Endothelial cell of hepatic sinusoid (primary cell): Measurements from ENCODE around the gene HEPHL1.

ENCODE experiments used
- in situ Hi-C: cut with HindIII; loops from 2 replicates; pipeline ENCODE4 v1.10.0; 2017; ENCODE audit warnings: low sequenced_read_pairs

The HEPHL1 gene

GRCh38 chr11:94017446-94017845 lies 3.7 kb upstream of the HEPHL1 start:
- in situ Hi-C loops, result no loop called here

GRCh38 chr11:94018721-94019120 lies 2.4 kb upstream of the HEPHL1 start:
- in situ Hi-C loops, result no loop called here

DNA sequence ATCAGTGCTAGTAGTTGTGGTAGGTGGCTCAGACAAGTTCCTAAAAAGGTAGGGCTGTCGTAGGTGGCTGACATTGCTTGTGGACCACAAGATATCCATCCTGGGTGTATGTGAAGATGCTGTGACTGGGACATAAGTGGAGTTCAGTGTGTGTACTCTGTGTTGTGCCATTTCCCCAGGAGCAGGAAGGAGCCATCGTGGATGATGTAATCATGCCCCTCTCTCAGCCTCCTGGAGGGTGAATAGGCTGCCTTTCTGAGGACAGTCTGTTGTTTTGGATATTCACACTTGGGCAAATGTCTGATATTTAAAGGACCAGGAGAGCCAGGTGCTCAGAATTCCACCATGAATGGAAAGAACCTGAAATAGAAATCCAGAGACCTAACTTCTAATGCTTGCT lies 2.7 kb downstream of the HEPHL1 start:
- in situ Hi-C loops, result no loop called here

DNA sequence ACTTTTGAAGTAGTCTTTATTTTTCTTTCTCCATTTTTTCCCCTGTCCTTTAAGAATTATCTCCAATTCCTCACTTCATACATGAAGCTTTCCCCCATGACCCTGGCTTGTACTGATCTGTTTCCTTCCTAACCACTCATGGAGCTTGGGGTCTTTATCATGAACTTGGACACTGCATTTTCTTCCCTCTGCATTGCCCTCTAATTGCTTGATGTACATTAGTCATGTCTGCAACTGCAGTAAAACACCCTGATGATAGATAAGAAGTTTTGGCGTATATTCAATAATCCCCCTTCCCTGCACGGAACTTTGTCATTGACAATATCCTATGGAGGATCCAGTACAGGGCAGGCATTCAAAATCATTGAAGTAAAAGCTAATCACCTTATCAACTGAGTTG lies 3.4 kb downstream of the HEPHL1 start:
- in situ Hi-C loops, result no loop called here

DNA sequence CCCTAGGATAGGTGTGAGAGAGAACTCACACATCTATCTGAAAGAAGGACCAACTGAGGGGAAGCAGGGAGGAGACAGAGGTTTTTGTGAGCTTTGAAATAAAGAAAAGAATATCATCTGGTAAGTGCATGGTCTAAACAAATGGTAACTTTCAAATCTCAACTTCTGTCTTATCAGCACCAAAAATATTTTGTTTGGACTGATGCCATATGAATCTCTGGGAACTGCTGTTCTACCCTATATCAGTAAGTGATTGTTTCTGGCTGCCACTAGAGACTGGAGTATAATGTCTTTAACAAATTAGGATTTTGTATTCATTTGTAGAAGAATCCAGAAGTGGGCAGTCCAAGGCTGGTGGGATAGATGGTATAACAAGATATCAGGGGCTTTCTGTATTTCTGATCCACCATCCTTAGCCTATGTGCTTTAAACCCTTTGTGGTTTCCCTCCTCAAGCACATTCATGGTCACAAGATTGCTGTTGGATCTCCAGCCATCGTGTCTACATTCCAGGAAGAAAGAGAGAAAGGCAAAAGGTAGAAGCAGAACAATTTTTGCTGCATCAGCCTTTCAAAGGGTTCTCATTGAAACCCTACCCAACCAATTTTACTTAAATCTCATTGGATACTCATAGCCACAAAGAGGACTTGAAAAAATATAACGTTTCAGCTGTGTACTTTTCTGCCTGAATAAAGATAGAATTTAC lies 4.7 kb downstream of the HEPHL1 start:
- in situ Hi-C loops, result no loop called here

DNA sequence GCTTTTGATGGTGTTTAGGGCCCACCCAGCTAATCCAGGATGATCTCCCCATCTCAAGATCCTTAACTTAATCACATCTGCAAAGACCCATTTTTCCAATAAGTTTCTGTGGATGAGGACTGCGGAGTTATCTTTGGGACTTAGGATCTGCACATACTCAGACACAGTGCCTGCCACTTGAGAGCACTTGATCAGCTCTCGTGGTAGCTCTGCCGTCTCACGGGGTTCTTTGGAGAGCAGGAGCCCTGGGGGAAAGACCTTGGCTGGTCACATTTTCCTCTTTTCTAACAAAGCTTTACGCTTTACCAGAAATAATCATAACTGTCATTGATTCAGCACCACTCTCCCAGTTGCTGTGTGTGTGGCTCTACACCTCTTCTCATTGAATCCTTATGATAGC lies 6.1 kb downstream of the HEPHL1 start:
- in situ Hi-C loops, result no loop called here

DNA sequence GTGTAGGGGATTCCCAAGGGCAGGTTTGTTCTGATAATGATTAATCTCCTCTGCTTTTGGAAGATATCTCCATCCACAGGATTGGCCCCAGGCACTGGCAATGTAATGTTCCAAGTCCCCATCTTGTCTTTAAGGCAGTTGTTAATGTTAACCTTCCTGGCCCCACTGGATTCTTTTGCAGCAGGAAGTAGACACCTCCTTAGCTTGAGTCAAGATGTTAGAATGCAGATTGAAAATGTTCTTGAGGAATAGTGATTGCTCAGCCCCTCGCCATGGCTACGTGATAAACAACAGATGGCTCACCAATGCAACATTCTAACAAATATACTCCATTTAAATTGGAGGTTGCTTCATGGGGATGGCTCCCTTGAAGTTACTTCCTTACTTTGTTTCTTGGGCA lies 7.3 kb downstream of the HEPHL1 start:
- in situ Hi-C loops, result no loop called here

GRCh38 chr11:94030059-94030458 lies 8.9 kb downstream of the HEPHL1 start:
- in situ Hi-C loops, result no loop called here

- in situ Hi-C loops, result no loop called here
These were observed 10.5 kb downstream of the HEPHL1 start for GRCh38 chr11:94031625-94032024.

DNA sequence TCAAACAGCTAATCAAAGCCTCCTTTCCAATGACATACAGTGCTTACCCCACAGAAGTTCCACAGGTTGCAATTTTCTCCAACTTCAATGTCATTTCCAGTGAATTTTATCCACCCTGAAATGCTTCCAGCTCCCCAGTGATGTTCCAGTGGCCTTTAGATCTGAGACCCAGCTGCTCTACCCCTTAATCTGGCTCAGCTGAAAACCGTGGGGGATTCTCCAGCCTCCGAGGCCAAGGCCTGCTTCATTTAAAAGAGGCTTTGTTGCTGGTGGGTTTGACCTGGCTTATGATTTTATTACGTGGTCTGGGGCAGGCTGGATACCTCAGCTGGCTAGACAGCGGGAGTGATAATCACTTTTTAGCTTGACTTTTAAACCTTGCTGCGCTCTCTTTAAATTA lies 10.9 kb downstream of the HEPHL1 start:
- in situ Hi-C loops, result no loop called here

- in situ Hi-C loops, result no loop called here
These were observed 11.6 kb downstream of the HEPHL1 start for GRCh38 chr11:94032725-94033124.

GRCh38 chr11:94034207-94034606 lies 13.1 kb downstream of the HEPHL1 start:
- in situ Hi-C loops, result no loop called here

DNA sequence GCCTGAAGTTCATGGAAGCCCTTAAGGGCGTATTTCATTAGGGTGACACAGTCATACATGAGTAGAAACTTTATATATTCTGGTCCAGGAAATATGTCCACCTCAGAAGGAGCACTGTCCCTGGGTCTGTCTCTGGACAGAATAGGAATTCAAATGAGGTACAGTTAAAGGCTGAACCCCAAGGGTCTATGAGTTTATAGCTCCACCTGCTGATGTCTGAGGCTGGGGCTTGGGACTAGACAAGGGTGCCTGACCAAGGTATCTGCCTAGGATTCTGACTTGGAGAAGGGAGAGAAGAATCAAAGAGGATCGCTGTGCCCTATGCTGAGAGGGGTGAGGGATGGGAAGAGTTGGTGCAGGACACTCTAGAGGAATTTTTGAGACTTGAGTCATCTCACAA lies 14.9 kb downstream of the HEPHL1 start:
- in situ Hi-C loops, result no loop called here

DNA sequence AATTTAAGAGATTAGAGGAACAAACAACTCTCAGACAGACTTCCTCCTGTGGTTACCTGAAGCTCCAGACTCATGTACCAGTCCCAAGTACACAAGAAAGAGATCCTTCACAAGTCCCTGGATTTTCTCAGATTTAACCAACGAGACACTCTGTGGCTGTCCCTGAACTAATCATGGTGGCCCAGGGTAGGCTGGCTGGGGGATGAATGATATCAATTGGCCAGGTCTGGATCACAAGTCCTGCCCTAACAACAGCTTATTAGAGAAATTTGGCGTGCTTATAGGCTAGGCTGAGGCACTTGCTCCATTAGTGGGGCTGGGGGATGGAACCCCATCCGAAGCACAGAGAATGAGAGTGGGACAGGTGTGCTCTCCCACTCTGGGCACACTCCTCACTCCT lies 22.1 kb downstream of the HEPHL1 start:
- in situ Hi-C loops, result no loop called here

- in situ Hi-C loops, result no loop called here
These were observed 25.6 kb downstream of the HEPHL1 start for GRCh38 chr11:94046796-94047195.

GRCh38 chr11:94048032-94048709 lies 27.0 kb downstream of the HEPHL1 start:
- in situ Hi-C loops, result no loop called here

GRCh38 chr11:94049351-94049750 lies 28.2 kb downstream of the HEPHL1 start:
- in situ Hi-C loops, result no loop called here

DNA sequence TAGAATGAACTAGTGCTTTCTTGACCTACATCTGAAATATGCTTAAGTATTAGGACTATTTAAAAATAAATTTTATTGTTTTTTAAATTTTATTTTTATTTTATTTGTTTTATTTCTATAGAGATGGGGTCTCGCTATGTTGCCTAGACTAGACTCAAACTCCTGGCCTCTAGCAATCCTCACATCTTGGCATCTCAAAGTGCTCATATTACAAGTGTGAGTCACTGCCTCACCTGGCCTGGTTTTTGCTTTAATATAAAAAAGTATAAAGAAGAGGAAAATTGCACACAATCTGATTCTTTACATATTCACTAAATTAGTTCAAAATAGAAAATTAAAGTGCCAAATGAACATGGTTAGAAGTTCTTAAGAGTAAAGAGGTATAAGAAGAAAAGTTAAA lies 37.5 kb downstream of the HEPHL1 start:
- in situ Hi-C loops, result no loop called here

DNA sequence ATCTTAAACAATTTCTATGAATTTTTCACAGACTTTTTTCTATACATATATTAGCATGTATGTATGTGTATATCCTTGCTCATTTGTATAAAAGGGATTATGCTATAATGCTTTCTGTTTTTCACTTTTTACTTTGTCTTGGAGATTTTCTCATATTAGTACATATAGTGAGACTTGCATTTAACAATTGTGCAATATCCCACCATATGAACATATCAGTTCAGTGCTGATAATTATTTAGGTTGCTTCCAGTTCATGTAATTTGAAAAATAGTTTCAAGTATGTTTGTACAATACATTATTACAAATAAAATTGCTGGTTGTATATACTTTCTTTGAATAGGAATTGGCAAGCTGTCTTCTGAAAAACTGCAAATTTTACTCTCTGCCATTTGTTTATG lies 37.9 kb downstream of the HEPHL1 start:
- in situ Hi-C loops, result no loop called here

DNA sequence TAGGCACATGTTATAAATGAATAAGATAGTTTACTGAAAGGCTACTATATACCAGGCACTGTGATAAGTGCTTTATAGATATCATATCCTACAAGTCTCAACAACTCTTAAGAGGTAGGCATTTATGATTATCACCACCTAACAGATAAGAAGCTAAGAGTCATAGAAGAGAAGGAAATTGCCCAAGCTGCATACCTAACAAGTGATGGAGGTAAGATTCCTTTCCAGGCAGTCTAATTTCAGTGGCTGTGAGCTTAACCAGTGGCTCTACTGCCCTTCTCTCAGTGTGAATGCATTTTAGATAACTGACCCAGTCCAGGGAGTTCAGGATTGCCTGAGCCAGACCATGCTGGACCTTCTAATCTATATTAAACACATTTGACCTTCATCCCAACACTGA lies 39.2 kb downstream of the HEPHL1 start:
- in situ Hi-C loops, result no loop called here

DNA sequence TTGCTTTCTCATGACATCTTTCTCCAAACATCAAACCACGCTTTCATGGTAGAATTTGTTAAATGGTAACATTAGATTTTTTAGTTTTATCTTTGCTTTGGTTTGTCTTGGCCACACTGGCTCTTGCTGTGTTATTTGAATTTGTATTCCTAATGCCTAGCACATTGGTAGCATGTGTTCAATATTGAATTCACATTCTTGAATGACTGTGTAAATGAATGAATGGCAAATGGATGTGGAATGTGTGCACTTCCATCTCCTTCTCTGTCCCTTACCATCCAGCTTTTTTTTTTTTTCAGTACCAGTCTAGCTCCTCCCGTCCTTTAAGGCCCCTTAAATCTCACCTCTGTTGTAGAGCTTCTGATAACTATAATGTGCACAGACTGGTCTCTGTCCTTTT lies 41.2 kb downstream of the HEPHL1 start:
- in situ Hi-C loops, result no loop called here

GRCh38 chr11:94066901-94067429 lies 45.8 kb downstream of the HEPHL1 start:
- in situ Hi-C loops, result no loop called here

DNA sequence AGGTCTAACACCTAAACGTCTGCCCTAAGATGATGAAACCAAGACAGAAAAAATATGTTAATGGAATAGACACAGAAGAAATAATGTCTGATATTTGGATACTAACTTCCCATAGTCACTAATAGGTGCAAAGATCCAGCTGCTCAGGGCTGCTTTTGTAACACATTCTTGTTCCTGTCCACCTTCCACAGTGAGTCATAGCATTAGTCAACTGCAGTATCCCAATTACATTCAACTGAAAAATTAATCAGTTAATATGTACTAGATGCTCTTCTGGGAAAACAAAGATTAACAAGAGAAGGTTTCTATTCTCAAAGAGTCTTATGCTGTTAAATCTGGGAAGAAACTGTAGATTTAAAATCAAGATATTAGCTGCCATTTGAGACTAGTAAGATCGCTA lies 47.6 kb downstream of the HEPHL1 start:
- in situ Hi-C loops, result no loop called here
